ENCODE results near the gene CPNE9. TPM values are rescaled to one million over a fixed set of nuclear protein-coding genes. Genes with fewer than 3 reads are reported as not detected.

CPNE9 gene
- 0.29 TPM for total RNA-seq

GRCh38 chr3:9703736-9704346 is at the start of gene CPNE9:
Gene CPNE9 (plus strand): TSS chr3:9703833. CDS start chr3:9703997, 164 bp downstream.
- DNase-seq (ENCODE audit: low spot score): no peak

- DNase-seq (ENCODE audit: low spot score): no peak
These were observed 43.8 kb upstream of the CPNE9 start for GRCh38 chr3:9659849-9660248.

GRCh38 chr3:9660972-9661371 is 42.7 kb upstream of the CPNE9 start:
- DNase-seq (ENCODE audit: low spot score): no peak

GRCh38 chr3:9664119-9664751 is 39.4 kb upstream of the CPNE9 start:
- DNase-seq (ENCODE audit: low spot score): no peak

- no peak for DNase-seq (ENCODE audit: low spot score)
These were observed 36.8 kb upstream of the CPNE9 start for GRCh38 chr3:9666704-9667445.

- no peak for DNase-seq (ENCODE audit: low spot score)
These were observed 34.4 kb upstream of the CPNE9 start for GRCh38 chr3:9669277-9669676.

- no peak for DNase-seq (ENCODE audit: low spot score)
These were observed 33.8 kb upstream of the CPNE9 start for GRCh38 chr3:9669720-9670432.

- no peak for DNase-seq (ENCODE audit: low spot score)
These were observed 30.6 kb upstream of the CPNE9 start for GRCh38 chr3:9673082-9673481.

- no peak for DNase-seq (ENCODE audit: low spot score)
These were observed 29.9 kb upstream of the CPNE9 start for GRCh38 chr3:9673752-9674151.

GRCh38 chr3:9675736-9676290 is 27.8 kb upstream of the CPNE9 start:
- DNase-seq (ENCODE audit: low spot score): no peak

GRCh38 chr3:9676785-9677184 is 26.8 kb upstream of the CPNE9 start:
- no peak for DNase-seq (ENCODE audit: low spot score)

GRCh38 chr3:9678493-9678892 is 25.1 kb upstream of the CPNE9 start:
- no peak for DNase-seq (ENCODE audit: low spot score)

- DNase-seq (ENCODE audit: low spot score): no peak
These were observed 24.1 kb upstream of the CPNE9 start for GRCh38 chr3:9679476-9680080.

GRCh38 chr3:9681011-9681722 is 22.5 kb upstream of the CPNE9 start:
- no peak for DNase-seq (ENCODE audit: low spot score)

GRCh38 chr3:9681723-9682081 is 21.9 kb upstream of the CPNE9 start:
- DNase-seq (ENCODE audit: low spot score): no peak

GRCh38 chr3:9682096-9682495 is 21.5 kb upstream of the CPNE9 start:
- DNase-seq (ENCODE audit: low spot score): no peak

- no peak for DNase-seq (ENCODE audit: low spot score)
These were observed 20.2 kb upstream of the CPNE9 start for GRCh38 chr3:9683426-9683825.

GRCh38 chr3:9685216-9686049 is 18.2 kb upstream of the CPNE9 start:
- no peak for DNase-seq (ENCODE audit: low spot score)

GRCh38 chr3:9686050-9686550 is 17.5 kb upstream of the CPNE9 start:
- no peak for DNase-seq (ENCODE audit: low spot score)

- DNase-seq (ENCODE audit: low spot score): no peak
These were observed 16.9 kb upstream of the CPNE9 start for GRCh38 chr3:9686703-9687102.
